GM19193 (cell line): ENCODE results near the gene ETFRF1.

Experiments used
- POLR2A ChIP-seq: IDR thresholded peaks from 4 replicates; pipeline ENCODE4 v1.6.1; 2011; ENCODE audit not compliant: insufficient read depth, insufficient read length; ENCODE audit errors: extremely low read depth

ETFRF1 gene, protein sequence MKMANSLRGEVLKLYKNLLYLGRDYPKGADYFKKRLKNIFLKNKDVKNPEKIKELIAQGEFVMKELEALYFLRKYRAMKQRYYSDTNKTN

DNA sequence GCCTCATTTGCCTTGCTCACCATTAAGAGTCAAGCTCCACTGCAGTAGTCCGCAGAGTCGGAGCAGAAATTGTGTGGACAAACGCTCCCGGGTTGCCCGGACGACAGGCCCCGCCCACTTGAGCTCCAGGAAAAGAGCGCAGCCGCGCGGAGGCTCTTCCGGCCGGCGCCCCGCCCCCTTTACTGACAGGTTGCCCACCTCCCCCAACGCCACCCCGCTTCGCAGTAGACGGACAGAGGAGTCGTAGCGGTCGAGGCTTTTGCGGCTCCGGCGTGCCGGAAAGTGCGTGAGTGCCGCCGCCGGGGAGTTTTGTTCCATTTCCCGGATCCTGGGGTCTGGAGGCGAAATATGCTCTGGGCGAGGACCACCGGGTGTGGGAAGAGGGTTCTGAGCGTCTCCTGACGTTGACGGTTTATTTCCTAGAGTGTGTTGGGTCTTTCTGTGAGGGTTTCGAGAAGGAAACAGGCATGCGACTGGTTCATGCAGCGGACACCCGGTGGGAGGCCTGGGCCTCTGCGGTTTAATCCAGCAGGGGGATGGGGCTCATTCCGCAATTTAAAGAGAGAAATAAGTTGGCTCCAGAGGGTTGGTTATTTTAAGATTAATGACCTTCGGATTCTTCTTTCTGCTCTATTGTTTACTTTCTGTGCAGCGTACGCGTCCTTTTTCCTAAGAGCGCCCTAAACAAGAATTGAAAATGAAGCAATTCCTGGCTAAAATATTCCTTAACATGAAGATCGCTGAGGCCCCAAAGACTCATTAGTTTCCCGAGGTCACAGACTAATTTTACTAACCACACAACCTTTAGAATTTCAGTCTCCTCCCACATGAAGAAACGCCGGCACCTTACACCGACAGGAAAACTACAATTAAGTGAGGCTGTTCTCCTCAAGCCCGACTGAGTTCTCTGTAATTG lies at the start of gene ETFRF1, which contains the start of gene DNAI7:
Gene ETFRF1, plus strand, starts transcription at position 182 of the 916 bp plus-strand sequence. CDS start 8,720 bp downstream, outside the sequence.
Gene DNAI7, minus strand, starts transcription at position 105 of the 916 bp plus-strand sequence. Its CDS starts 82 bp downstream, at position 23.
- peak; percentile 93 for TF ChIP-seq POLR2A

DNA sequence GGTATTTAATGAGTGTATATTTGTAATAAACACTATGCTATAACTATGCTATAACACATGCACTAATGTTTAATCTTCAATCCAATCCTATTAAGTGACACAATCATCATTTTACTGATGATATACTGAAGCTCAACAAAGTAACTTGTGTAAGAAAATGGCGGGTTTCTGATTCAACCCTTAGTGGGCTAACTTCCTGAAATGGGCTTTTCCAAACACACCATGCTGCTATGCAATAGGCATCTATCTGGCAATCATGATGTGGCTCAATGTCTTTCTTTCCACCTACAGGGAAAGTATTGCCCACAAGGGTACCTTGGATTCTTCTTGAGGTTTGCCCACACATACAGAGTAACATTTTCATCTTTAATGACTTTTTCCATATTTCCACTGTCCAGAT lies 48.4 kb upstream of the ETFRF1 start:
- no peak for TF ChIP-seq POLR2A

DNA sequence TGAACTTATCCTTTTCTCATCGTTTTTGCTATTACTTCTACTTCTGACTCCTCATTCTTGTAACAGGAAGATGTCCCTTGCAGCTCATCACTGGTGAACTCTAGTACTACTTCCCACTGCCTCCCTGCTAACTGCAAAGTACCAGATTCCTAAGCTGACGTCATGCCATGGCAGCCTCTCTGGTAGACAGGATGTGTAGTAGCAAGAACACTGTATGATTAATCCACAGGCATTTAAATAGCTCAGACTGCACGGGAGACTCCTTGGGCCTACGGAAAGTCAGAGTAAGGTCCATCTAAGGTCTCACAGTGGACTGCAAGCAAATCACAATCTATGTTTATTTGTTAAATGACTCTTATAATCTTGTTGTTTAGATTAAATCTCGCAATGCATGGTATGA lies 43.6 kb upstream of the ETFRF1 start:
- no peak for TF ChIP-seq POLR2A

DNA sequence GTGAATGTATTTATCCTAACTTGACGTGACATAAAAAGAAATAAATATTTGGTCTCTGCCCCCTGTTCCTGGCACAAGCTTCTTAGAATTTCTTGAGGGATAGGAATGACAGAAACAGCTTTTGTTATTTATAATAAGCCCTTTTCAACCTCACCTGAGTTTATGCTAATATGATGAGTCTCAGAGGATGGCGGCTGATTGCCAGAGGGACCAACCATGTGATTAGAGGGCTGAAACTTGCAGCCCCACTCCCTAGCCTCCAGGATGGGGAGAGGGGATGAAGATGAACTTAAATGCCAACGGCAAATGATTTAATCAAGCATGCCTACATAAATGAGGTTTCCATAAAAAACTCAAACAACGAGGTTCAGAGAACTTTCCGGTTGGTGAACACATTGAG lies 43.0 kb upstream of the ETFRF1 start:
- TF ChIP-seq POLR2A: no peak

- TF ChIP-seq POLR2A: no peak
Observed at GRCh38 chr12:25155022-25155576, 39.9 kb upstream of the ETFRF1 start.

- TF ChIP-seq POLR2A: no peak
Observed at GRCh38 chr12:25156061-25156460, 39.0 kb upstream of the ETFRF1 start.

- TF ChIP-seq POLR2A: no peak
Observed at GRCh38 chr12:25162866-25163265, 32.2 kb upstream of the ETFRF1 start.

- no peak for TF ChIP-seq POLR2A
Observed at GRCh38 chr12:25182765-25183164, 12.3 kb upstream of the ETFRF1 start.

DNA sequence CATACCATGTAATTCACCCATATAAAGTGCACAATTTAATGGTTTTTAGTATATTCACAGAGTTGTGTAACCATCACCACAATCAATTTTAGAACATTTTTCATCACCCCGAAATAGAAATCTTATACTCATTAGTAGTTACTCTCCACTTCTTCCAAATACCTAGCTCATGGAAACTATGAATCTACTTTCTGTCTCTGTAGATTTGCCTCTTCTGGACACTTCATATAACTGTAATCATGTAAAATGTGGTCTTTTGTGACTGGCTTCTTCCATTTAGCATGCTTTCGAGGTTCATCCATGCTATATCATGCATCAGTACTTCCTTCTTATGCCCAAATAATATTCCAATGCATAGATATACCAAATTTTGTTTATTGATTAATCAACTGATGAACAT lies 10.9 kb upstream of the ETFRF1 start:
- TF ChIP-seq POLR2A: no peak

DNA sequence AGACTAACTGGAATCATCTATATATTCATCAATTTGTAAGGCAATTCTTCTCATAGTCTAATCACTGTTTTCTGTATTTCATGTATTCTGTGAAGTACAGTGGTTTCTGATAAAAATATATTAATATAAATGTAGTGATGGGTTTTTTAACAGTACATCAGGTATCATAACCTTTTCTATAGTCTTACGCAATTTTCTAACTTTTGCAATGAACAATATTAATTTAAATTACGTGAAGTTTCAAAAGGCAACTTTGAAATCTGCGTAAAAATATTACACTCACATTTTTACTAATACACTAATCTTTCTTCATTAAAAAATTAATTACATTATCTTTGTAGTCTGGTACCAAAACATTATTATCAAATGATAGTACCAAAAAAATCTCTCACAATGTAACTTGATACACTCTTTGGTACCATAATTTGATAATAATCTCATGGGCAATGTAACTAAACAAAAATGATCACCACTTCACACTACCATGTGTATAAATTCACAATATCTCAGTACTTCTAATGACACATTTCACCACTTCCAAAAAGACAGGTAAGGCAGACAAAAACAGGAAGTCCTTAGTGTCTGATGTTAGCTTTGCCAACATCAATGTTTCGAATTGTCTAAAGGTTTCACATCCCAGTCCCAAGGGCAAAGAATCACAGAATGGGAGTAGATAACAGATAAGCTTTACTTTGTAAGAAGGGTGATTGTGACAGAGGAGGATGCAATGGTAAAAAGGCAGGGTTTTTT lies 8.8 kb upstream of the ETFRF1 start:
- no peak for TF ChIP-seq POLR2A

GRCh38 chr12:25186788-25187402 lies 8.1 kb upstream of the ETFRF1 start:
- TF ChIP-seq POLR2A: no peak

- TF ChIP-seq POLR2A: no peak
Observed at GRCh38 chr12:25187781-25188180, 7.3 kb upstream of the ETFRF1 start.

GRCh38 chr12:25189656-25190055 lies 5.4 kb upstream of the ETFRF1 start:
- no peak for TF ChIP-seq POLR2A

- no peak for TF ChIP-seq POLR2A
Observed at GRCh38 chr12:25190793-25191192, 4.2 kb upstream of the ETFRF1 start.

DNA sequence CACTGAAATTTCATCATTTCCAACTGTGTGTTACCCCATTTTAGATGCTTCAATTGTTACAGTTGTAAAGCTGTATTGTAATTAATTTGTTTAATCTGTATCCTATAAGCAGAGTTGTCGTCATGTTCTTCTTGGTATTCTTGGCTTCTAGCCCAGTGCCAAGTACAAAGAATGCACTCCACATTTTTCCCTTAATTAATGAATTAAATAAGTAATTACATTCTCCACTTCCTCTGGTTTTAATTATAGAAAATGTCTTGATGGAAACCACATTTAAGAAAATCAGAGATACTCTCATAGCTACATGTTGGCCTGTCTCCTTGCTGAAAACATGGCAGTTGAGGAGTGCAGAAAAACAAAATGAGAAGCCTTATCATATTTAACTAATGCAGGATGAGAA lies 823 bp upstream of the ETFRF1 start:
- no peak for TF ChIP-seq POLR2A
